GM12873 (cell line): ENCODE data around the gene FCRLA.

Experiments
- TF ChIP-seq, protein P1 (sequence below): IDR thresholded peaks from 2 replicates; pipeline ENCODE4 v1.5.1; 2012; ENCODE audit warnings: low read depth, mild to moderate bottlenecking, moderate library complexity, low read length, control low read depth; ENCODE audit not compliant: insufficient read depth; ENCODE audit errors: missing control alignments

FCRLA gene

DNA sequence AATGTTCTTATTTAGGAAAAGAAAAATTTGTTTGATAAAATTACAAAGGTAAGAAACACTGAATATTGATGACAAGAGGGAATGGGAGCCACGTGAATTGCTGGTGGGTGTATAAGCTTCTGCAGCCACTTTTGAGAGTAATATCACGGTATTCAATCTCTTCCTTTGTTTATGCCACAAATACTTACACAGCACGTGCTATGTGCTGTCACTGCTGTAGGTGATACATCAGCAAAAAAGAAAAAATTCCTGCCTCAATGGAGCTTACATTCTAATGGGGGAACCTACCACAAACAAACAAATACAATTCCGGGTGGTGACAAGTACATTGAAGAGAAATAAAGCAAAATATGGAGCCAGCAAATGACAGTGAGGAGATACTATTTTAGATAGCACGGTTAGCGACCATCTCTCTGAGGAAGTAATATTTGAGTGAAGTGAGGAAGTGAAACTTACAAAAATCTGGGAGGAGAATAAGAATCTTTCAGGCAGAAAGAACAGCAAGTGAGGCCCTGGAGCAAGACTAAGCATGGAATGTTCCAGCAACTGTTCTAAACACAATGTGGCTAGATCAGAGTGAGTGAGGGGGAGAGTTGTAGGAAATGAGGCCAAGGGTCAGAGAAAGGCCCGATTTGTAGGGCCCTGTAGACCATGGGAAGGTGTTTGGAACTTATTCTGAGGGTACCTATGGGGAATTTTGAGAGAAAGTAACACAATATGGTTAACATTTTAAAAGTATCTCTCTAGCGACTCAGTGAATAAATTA is 11.7 kb downstream of the FCRLA start:
- TF ChIP-seq, protein P1, sequence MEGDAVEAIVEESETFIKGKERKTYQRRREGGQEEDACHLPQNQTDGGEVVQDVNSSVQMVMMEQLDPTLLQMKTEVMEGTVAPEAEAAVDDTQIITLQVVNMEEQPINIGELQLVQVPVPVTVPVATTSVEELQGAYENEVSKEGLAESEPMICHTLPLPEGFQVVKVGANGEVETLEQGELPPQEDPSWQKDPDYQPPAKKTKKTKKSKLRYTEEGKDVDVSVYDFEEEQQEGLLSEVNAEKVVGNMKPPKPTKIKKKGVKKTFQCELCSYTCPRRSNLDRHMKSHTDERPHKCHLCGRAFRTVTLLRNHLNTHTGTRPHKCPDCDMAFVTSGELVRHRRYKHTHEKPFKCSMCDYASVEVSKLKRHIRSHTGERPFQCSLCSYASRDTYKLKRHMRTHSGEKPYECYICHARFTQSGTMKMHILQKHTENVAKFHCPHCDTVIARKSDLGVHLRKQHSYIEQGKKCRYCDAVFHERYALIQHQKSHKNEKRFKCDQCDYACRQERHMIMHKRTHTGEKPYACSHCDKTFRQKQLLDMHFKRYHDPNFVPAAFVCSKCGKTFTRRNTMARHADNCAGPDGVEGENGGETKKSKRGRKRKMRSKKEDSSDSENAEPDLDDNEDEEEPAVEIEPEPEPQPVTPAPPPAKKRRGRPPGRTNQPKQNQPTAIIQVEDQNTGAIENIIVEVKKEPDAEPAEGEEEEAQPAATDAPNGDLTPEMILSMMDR = no peak

DNA sequence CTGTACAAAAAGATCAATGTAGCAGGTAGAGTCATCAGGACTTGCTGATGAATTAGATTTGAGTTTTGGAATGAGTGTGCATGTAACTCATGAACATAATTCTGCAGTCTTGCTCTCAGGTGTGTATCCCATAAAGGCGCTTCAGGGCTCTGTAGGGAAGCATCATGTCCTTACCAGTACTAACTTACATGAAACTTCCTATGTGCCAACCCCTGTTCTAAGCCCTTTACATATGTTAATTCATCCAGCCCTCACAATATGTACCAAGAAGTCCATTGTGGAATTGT is 12.2 kb downstream of the FCRLA start:
- TF ChIP-seq, protein P1 = no peak

DNA sequence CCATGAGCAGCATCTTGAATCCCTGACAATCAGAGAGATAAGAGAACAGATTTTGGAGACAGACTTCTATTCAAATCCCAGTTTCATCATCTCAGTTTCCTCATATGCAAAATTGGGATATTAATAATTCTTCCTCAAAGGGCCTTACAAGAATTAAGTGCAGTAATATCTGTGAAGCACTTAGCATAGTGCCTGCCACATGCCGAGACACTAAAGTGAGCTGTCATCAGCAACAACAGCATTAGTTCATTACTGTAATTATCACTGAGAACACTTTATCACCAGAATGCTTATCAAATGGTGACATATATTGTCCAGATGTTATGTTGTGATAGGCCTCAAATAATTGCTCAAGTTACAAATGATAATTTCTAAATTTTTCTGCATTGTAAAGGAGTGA is 13.4 kb downstream of the FCRLA start:
- TF ChIP-seq, protein P1 = no peak

DNA sequence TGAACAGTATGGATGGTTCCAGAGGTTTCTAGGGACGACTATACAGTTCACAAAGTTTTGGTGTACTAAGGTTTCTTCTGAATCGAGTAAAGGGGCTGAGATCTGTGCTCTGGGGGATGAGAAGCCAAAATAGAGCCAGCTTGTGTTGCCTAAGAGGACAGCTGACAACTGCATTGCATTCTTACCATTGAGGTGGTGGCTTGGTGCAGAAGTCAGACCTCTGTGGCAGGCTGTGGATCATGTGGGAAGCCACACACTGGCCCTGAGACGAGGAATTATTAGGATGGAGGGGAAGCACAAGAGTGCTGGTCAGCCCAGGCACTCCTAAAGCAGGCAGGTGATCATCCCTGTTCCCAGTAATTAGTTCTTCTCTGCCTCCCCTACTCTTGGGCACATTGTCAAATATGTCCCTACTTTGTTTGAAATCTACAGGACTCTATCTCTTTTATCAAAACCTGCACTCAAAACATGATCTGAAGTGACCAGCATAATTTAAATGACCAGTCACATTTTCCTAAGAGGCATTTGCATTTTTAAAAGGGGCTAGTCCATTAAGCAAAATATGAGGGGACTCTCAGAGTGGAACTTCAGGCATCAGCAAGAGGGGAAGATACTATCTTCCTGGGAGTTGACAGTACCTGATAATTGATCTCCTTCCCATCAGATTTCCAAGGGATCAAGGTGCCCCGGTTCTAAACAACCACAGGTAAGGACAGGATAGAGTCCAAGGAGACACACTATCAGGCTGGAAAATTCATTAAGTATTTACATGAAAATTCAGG is 14.1 kb downstream of the FCRLA start, which contains the start of gene FCRLB:
FCRLB (plus strand) TSS at position 589 of the 782 bp plus-strand sequence. CDS start 1,129 bp downstream, outside the sequence.
- TF ChIP-seq, protein P1 = no peak

DNA sequence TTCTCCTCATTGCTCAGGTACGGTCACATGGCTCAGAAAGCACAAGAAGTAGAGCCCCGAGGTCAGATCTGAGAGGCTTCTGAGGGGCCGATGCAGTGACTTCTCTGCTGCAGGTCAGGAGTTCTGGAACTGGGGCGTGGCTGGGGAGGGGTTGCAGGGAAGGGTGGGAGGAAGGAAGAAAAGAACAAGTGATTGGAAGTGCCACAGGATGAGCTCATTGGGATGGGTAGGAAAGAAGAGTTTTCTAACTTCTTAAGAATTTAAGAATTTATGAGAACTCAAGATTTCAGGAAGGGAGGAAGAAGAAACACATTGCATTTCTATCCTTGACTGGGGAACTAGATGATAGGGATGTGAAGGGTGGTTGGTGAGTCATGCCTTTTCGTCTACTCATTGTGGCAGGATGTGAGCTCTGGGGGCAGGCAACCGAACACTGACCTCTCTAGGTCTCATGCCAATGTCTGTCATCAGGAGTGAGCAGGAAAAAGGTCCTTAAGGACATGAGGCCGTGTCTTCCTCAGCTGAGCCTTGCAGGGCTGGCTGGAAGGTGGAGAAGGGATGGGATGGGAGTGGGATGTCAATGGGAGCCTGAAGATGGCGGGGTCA is 14.8 kb downstream of the FCRLA start:
- TF ChIP-seq, protein P1 = no peak

DNA sequence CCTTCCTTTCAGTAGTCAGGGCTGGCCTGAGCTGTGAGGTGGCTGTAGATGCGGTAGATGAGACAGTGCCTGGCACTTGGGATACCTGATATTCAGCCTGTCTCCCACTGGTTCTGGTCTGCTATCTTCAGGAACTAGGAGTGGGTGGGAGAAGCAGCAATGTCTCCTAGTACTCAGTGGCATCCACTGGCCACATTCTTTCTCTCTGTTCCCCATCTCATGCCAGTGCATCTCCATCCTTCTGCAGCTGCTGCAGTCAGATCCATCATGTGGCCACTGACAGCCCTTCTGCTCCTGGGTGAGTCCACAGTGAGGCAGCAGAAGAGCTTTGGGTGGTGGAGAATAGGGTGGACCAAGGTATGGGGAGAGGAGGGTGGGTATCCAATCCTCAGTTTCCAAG is 15.4 kb downstream of the FCRLA start:
- TF ChIP-seq, protein P1 = no peak
